Measurements from ENCODE around the gene PRKCE. TPM values are rescaled to one million over a fixed set of nuclear protein-coding genes. Genes with fewer than 3 reads are reported as not detected.
A peak's percentile ranks its signal among the peaks of the same experiment; 100 is the strongest.

The PRKCE gene
- total RNA-seq, 5 donors from 2014 or later (not counting 1 experiment from before 2014, with no cell fraction given), result 16.5 to 29.8 (median 23.4) TPM

GRCh38 chr2:45777996-45778719 lies 126.7 kb downstream of the PRKCE start:
- no peaks in the 10 kb centered on the region for H3K9me3 ChIP-seq
- H3K36me3 ChIP-seq (ENCODE audit: control insufficient read depth in 2 of 2, extremely low read depth in 1 of 2, insufficient read depth in 1 of 2, low read length in 1 of 2), result no peaks in the 10 kb centered on the region
- H3K27me3 Mint-ChIP-seq, result no peaks in the 10 kb centered on the region
- DNase-seq (peak in 2 of 35 experiments; percentile 9 to 20), ATAC-seq (replicated peaks in 1 of 4) (peak; percentile 26 to 59 (median 46))
- H3K4me1 Mint-ChIP-seq, result peaks cover 6 to 11% (median 7%) of the 10 kb centered on the region in 3 donors
- CTCF ChIA-PET, result interaction anchor here (0.6 to 3.1 kb wide), 28 partner anchors 8 to 732 kb away, joined by 3 to 29 read pairs (median 5); partner anchors contain the start of gene SRBD1 (in 1 of the 2)
- no peaks in the 10 kb centered on the region for H3K4me1 ChIP-seq (ENCODE audit: control insufficient read depth in 1 of 2, extremely low read depth in 1 of 2, insufficient read depth in 2 of 2, low read length in 2 of 2)
- no peaks in the 10 kb centered on the region for H3K9me3 Mint-ChIP-seq
- H3K4me3 ChIP-seq (ENCODE audit: control insufficient read depth in 1 of 2, extremely low read depth in 1 of 2, low read length in 1 of 2), result no peak overlapping the region
- WGBS (ENCODE audit: insufficient coverage), result 93% methylated on average over 3 of the region's 10 CpGs
- H3K27ac ChIP-seq (ENCODE audit: low read length), result no peak overlapping the region
- POLR2A ChIA-PET, result no interaction called here
- no peak overlapping the region for H3K27ac Mint-ChIP-seq
- H3K4me3 Mint-ChIP-seq, result peak overlapping the region in 1 of 3 donors; percentile 46
- no peaks in the 10 kb centered on the region for H3K27me3 ChIP-seq (replicated peaks in 1 of 2; ENCODE audit: control insufficient read depth in 2 of 2, extremely low read depth in 1 of 2, insufficient read depth in 2 of 2, low read length in 1 of 2)
- no peaks in the 10 kb centered on the region for H3K36me3 Mint-ChIP-seq

DNA sequence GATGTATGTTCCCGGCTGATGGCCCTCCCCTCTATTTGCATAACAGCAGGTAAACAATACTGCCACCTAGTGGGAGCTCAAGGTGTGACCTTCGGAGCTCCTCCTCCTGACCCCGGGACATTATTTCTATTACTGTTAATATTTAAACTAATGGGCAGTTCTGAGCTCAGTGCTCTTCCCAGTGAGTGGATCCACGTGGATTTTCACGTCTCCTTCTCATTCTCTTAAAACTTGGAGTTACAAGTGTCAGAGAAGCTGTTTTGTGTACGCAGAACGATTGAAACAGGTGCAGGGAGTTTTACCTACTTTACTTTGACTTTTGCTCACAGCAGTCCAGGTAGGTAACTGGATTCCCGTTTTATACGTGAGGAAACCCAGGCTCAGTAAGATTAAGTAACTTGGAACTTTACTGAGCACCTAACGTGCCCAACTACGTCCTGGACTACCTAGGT lies 127.3 kb downstream of the PRKCE start:
- Mint-ChIP-seq H3K36me3 (no peaks in the 10 kb centered on the region), H3K27me3 (no peaks in the 10 kb centered on the region), H3K4me1 (peaks cover 6 to 11% (median 7%) of the 10 kb centered on the region in 3 donors), H3K27ac (no peak overlapping the region), H3K4me3 (peak overlapping the region in 1 of 3 donors; percentile 46), H3K9me3 (no peaks in the 10 kb centered on the region)
- H3K27me3 ChIP-seq (replicated peaks in 1 of 2; ENCODE audit: control insufficient read depth in 2 of 2, extremely low read depth in 1 of 2, insufficient read depth in 2 of 2, low read length in 1 of 2), result no peaks in the 10 kb centered on the region
- ChIA-PET CTCF (interaction anchor here (0.5 to 3.1 kb wide), 34 partner anchors 8 to 1396 kb away, joined by 3 to 29 read pairs (median 4); partner anchors contain the start of gene SRBD1 (in 1 of the 2)), POLR2A (no interaction called here)
- DNase-seq, result peak; percentile 19 to 88 (median 61)
- ATAC-seq (replicated peaks in 1 of 4), result peak; percentile 79 to 91 (median 84)
- H3K27ac ChIP-seq (ENCODE audit: low read length), result no peak overlapping the region
- H3K36me3 ChIP-seq (ENCODE audit: control insufficient read depth in 2 of 2, extremely low read depth in 1 of 2, insufficient read depth in 1 of 2, low read length in 1 of 2), result no peaks in the 10 kb centered on the region
- H3K9me3 ChIP-seq, result no peaks in the 10 kb centered on the region
- no peaks in the 10 kb centered on the region for H3K4me1 ChIP-seq (ENCODE audit: control insufficient read depth in 1 of 2, extremely low read depth in 1 of 2, insufficient read depth in 2 of 2, low read length in 2 of 2)
- 92% methylated on average over 4 of the region's 11 CpGs for WGBS (ENCODE audit: insufficient coverage)
- H3K4me3 ChIP-seq (ENCODE audit: control insufficient read depth in 1 of 2, extremely low read depth in 1 of 2, low read length in 1 of 2), result no peak overlapping the region

GRCh38 chr2:45780541-45781463 lies 129.3 kb downstream of the PRKCE start:
- Mint-ChIP-seq H3K27me3 (no peaks in the 10 kb centered on the region), H3K9me3 (no peaks in the 10 kb centered on the region), H3K27ac (no peak overlapping the region), H3K36me3 (no peaks in the 10 kb centered on the region), H3K4me1 (peaks cover 6 to 9% (median 7%) of the 10 kb centered on the region in 3 donors), H3K4me3 (no peak overlapping the region)
- H3K4me3 ChIP-seq (ENCODE audit: control insufficient read depth in 1 of 2, extremely low read depth in 1 of 2, low read length in 1 of 2), result no peak overlapping the region
- no peak overlapping the region for H3K27ac ChIP-seq (ENCODE audit: low read length)
- DNase-seq, result no peak
- 69% methylated on average over 3 of the region's 10 CpGs for WGBS (ENCODE audit: insufficient coverage)
- H3K4me1 ChIP-seq (ENCODE audit: control insufficient read depth in 1 of 2, extremely low read depth in 1 of 2, insufficient read depth in 2 of 2, low read length in 2 of 2), result no peaks in the 10 kb centered on the region
- no peaks in the 10 kb centered on the region for H3K9me3 ChIP-seq
- no peaks in the 10 kb centered on the region for H3K27me3 ChIP-seq (replicated peaks in 1 of 2; ENCODE audit: control insufficient read depth in 2 of 2, extremely low read depth in 1 of 2, insufficient read depth in 2 of 2, low read length in 1 of 2)
- no peaks in the 10 kb centered on the region for H3K36me3 ChIP-seq (ENCODE audit: control insufficient read depth in 2 of 2, extremely low read depth in 1 of 2, insufficient read depth in 1 of 2, low read length in 1 of 2)
- ATAC-seq (replicated peaks in 1 of 4), result no peak
- ChIA-PET CTCF (interaction anchor here (0.7 to 3.1 kb wide), 12 partner anchors 9 to 195 kb away, joined by 3 to 29 read pairs (median 3); no protein-coding TSS in a partner anchor), POLR2A (no interaction called here)

DNA sequence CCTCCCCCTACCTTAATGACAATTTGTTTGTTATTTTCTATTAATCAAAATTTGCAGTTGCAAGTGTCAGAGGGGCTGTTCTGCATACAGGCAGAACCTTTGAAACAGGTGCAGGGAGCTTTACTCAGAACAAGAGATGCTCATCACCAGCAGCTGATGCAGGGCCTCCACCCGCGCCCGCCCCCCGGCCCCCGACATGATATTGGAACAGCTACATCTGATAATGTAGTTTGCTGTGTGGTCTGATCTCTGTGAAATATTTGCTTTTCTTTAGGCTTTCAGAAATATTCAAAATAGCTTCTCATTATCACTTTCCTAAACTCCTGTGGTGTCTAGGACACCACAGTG lies 130.0 kb downstream of the PRKCE start:
- POLR2A ChIA-PET, result no interaction called here

DNA sequence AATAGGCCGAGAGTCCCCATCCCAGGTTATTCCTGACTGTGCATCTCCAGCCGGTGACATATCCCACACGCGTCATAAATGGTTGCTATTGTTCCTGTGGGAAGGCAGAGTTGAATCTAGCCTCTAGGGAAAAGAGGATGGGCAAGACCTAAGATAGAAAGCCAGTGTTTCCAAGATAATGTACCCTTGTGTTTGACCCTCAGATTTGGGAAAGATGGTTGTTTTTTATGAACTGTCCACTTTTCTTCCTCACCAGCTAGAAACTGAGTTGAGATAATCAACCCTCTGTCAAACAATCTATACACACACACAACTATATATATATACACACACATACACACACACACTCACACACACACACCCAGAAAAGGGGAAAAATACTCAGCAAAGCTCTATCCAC lies 131.0 kb downstream of the PRKCE start:
- no peaks in the 10 kb centered on the region for H3K36me3 Mint-ChIP-seq
- no peak overlapping the region for H3K27ac ChIP-seq (ENCODE audit: low read length)
- H3K9me3 ChIP-seq, result no peaks in the 10 kb centered on the region
- no peaks in the 10 kb centered on the region for H3K36me3 ChIP-seq (ENCODE audit: control insufficient read depth in 2 of 2, extremely low read depth in 1 of 2, insufficient read depth in 1 of 2, low read length in 1 of 2)
- ATAC-seq (replicated peaks in 1 of 4) (no peak), DNase-seq (no peak)
- no peaks in the 10 kb centered on the region for H3K27me3 Mint-ChIP-seq
- H3K4me1 ChIP-seq (ENCODE audit: control insufficient read depth in 1 of 2, extremely low read depth in 1 of 2, insufficient read depth in 2 of 2, low read length in 2 of 2), result no peaks in the 10 kb centered on the region
- H3K4me3 Mint-ChIP-seq, result no peak overlapping the region
- WGBS (ENCODE audit: insufficient coverage), result no CpG with 5 or more reads among the region's 4 CpGs
- no peak overlapping the region for H3K27ac Mint-ChIP-seq
- ChIA-PET CTCF (no interaction called here), POLR2A (interaction anchor here in 1 of 2 donors (0.6 kb wide), 1 partner anchor 13 kb away, joined by 3 read pairs; no protein-coding TSS in a partner anchor)
- peaks cover 6 to 9% (median 7%) of the 10 kb centered on the region in 3 donors for H3K4me1 Mint-ChIP-seq
- H3K27me3 ChIP-seq (replicated peaks in 1 of 2; ENCODE audit: control insufficient read depth in 2 of 2, extremely low read depth in 1 of 2, insufficient read depth in 2 of 2, low read length in 1 of 2), result no peaks in the 10 kb centered on the region
- H3K4me3 ChIP-seq (ENCODE audit: control insufficient read depth in 1 of 2, extremely low read depth in 1 of 2, low read length in 1 of 2), result no peak overlapping the region
- H3K9me3 Mint-ChIP-seq, result no peaks in the 10 kb centered on the region

More for the DNA sequence above, 130.0 kb downstream of the PRKCE start:
- peaks cover 6 to 9% (median 7%) of the 10 kb centered on the region in 3 donors for H3K4me1 Mint-ChIP-seq
- DNase-seq (no peak), ATAC-seq (replicated peaks in 1 of 4) (no peak)
- H3K9me3 ChIP-seq, result no peaks in the 10 kb centered on the region
- H3K27me3 ChIP-seq (replicated peaks in 1 of 2; ENCODE audit: control insufficient read depth in 2 of 2, extremely low read depth in 1 of 2, insufficient read depth in 2 of 2, low read length in 1 of 2), result no peaks in the 10 kb centered on the region
- H3K36me3 ChIP-seq (ENCODE audit: control insufficient read depth in 2 of 2, extremely low read depth in 1 of 2, insufficient read depth in 1 of 2, low read length in 1 of 2), result no peaks in the 10 kb centered on the region
- H3K9me3 Mint-ChIP-seq, result no peaks in the 10 kb centered on the region
- H3K36me3 Mint-ChIP-seq, result no peaks in the 10 kb centered on the region
- CTCF ChIA-PET, result interaction anchor here (0.7 to 1.5 kb wide), 4 partner anchors 125 to 196 kb away, joined by 3 to 4 read pairs (median 3); no protein-coding TSS in a partner anchor
- WGBS (ENCODE audit: insufficient coverage), result no CpG with 5 or more reads among the region's 5 CpGs
- no peak overlapping the region for H3K4me3 ChIP-seq (ENCODE audit: control insufficient read depth in 1 of 2, extremely low read depth in 1 of 2, low read length in 1 of 2)
- H3K27ac ChIP-seq (ENCODE audit: low read length), result no peak overlapping the region
- H3K4me3 Mint-ChIP-seq, result no peak overlapping the region
- H3K27ac Mint-ChIP-seq, result no peak overlapping the region
- no peaks in the 10 kb centered on the region for H3K4me1 ChIP-seq (ENCODE audit: control insufficient read depth in 1 of 2, extremely low read depth in 1 of 2, insufficient read depth in 2 of 2, low read length in 2 of 2)
- H3K27me3 Mint-ChIP-seq, result no peaks in the 10 kb centered on the region

DNA sequence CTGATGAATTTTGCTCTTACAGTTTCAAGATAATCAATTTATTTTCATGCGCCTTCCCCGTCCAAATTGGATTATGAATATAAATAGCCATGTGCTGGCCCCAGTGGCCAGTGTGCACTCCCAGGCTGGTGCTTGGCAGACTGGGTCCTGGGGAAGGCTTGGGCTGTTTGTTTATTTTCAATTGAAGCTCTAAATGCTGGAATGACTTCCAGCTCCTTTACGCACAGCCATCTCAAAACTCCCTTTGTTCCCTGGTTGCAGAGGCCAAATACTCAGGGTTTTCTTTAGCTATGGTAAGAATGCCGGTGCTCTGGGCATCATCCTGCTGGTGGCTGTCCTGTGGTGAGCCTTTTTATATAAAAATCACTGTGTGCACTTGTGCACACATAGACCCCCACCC lies 131.5 kb downstream of the PRKCE start:
- no peaks in the 10 kb centered on the region for H3K36me3 ChIP-seq (ENCODE audit: control insufficient read depth in 2 of 2, extremely low read depth in 1 of 2, insufficient read depth in 1 of 2, low read length in 1 of 2)
- no peak for DNase-seq
- no peak overlapping the region for H3K27ac Mint-ChIP-seq
- H3K36me3 Mint-ChIP-seq, result no peaks in the 10 kb centered on the region
- H3K4me1 Mint-ChIP-seq, result peaks cover 6 to 7% (median 6%) of the 10 kb centered on the region in 3 donors
- no peak overlapping the region for H3K27ac ChIP-seq (ENCODE audit: low read length)
- no peaks in the 10 kb centered on the region for H3K4me1 ChIP-seq (ENCODE audit: control insufficient read depth in 1 of 2, extremely low read depth in 1 of 2, insufficient read depth in 2 of 2, low read length in 2 of 2)
- no peak overlapping the region for H3K4me3 ChIP-seq (ENCODE audit: control insufficient read depth in 1 of 2, extremely low read depth in 1 of 2, low read length in 1 of 2)
- no peaks in the 10 kb centered on the region for H3K9me3 ChIP-seq
- CTCF ChIA-PET, result no interaction called here
- no peaks in the 10 kb centered on the region for H3K27me3 ChIP-seq (replicated peaks in 1 of 2; ENCODE audit: control insufficient read depth in 2 of 2, extremely low read depth in 1 of 2, insufficient read depth in 2 of 2, low read length in 1 of 2)
- no peaks in the 10 kb centered on the region for H3K9me3 Mint-ChIP-seq
- ATAC-seq (replicated peaks in 1 of 4), result no peak
- POLR2A ChIA-PET, result interaction anchor here in 1 of 2 donors (0.6 to 0.7 kb wide), 2 partner anchors 14 to 273 kb away, joined by 3 read pairs; no protein-coding TSS in a partner anchor
- 94% methylated on average over 3 of the region's 4 CpGs for WGBS (ENCODE audit: insufficient coverage)
- no peaks in the 10 kb centered on the region for H3K27me3 Mint-ChIP-seq
- no peak overlapping the region for H3K4me3 Mint-ChIP-seq
